Naive thymus-derived CD4-positive, alpha-beta T cell (primary cell): ENCODE results near the gene NME7. TPM values are rescaled to one million over a fixed set of nuclear protein-coding genes. Genes with fewer than 3 reads are reported as not detected.
"Not testable (repeated sequence)": the region's sequence is repeated elsewhere in the genome, so short reads cannot be mapped to it uniquely, and the experiment has no call there.

Source experiments
- ATAC-seq: fragments of 150-1000 bp; cut with Tn5 transposase; 2 replicates; pipeline ENCODE4 v1.10.0; 2021; ENCODE audit warnings: mild to moderate bottlenecking, moderate library complexity
- CTCF ChIA-PET: fragments of 350-600 bp; sonication (Branson Sonifier 250); formaldehyde crosslinking; loops from one replicate; lab custom pipeline; 2021; ENCODE audit warnings: antibody characterized with exemption; lab: Charles Lee
- POLR2A ChIA-PET: fragments of 350-600 bp; sonication (Branson Sonifier 250); formaldehyde crosslinking; loops from one replicate; lab custom pipeline; 2021; ENCODE audit warnings: antibody characterized with exemption, inconsistent platforms; lab: Charles Lee
- DNase-seq, 9 donors: peaks; one replicate each; pipeline versions ENCODE4 v3.0.0 to v3.0.0-alpha.2; 2020 to 2022; ENCODE audit warnings: mixed read lengths in 1 of 9
- H3K27ac ChIP-seq: one replicate; pipeline ENCODE4 v1.7.0; 2013; ENCODE audit warnings: mild to moderate bottlenecking, low read depth, low read length, moderate library complexity
- H3K27me3 ChIP-seq, 2 donors: one replicate each; pipeline ENCODE4 v1.7.0; 2013; ENCODE audit warnings: low read length in 2 of 2, mild to moderate bottlenecking in 2 of 2, moderate library complexity in 2 of 2; ENCODE audit not compliant: control insufficient read depth in 2 of 2, insufficient read depth in 2 of 2
- H3K36me3 ChIP-seq, 3 experiments: 1 replicate in 2 of 3; 2 replicates in 1 of 3; pipeline ENCODE4 v1.7.0; 2013; ENCODE audit warnings: low read length in 3 of 3, mild to moderate bottlenecking in 3 of 3, moderate library complexity in 1 of 3; ENCODE audit not compliant: insufficient read depth in 3 of 3, control insufficient read depth in 2 of 3
- H3K4me1 ChIP-seq, 2 donors: one replicate each; pipeline ENCODE4 v1.7.0; 2013; ENCODE audit warnings: low read length in 2 of 2, mild to moderate bottlenecking in 2 of 2, moderate library complexity in 1 of 2; ENCODE audit not compliant: control insufficient read depth in 2 of 2, insufficient read depth in 2 of 2
- H3K4me3 ChIP-seq: 2 replicates; pipeline ENCODE4 v1.7.0; 2013; ENCODE audit warnings: mild to moderate bottlenecking, low read length
- H3K9me3 ChIP-seq, 3 experiments: 1 replicate in 2 of 3; 2 replicates in 1 of 3; pipeline ENCODE4 v1.7.0; 2013; ENCODE audit warnings: low read length in 3 of 3; ENCODE audit not compliant: control insufficient read depth in 2 of 3
- H3K27ac Mint-ChIP-seq, 9 donors: one replicate each; pipeline ENCODE4 v1.8.0; 2020 to 2022; ENCODE audit warnings: mixed read lengths in 9 of 9, mild to moderate bottlenecking in 8 of 9, moderate library complexity in 5 of 9, inconsistent platforms in 2 of 9
- H3K27me3 Mint-ChIP-seq, 5 donors: one replicate each; pipeline ENCODE4 v1.8.0; 2021 to 2022; ENCODE audit warnings: mixed read lengths in 5 of 5, mild to moderate bottlenecking in 1 of 5
- H3K36me3 Mint-ChIP-seq, 5 donors: one replicate each; pipeline ENCODE4 v1.8.0; 2020 to 2022; ENCODE audit warnings: mixed read lengths in 5 of 5, mild to moderate bottlenecking in 3 of 5, inconsistent platforms in 1 of 5
- H3K4me1 Mint-ChIP-seq, 7 donors: one replicate each; pipeline ENCODE4 v1.8.0; 2020 to 2022; ENCODE audit warnings: mixed read lengths in 7 of 7, mild to moderate bottlenecking in 3 of 7, inconsistent platforms in 1 of 7
- H3K4me3 Mint-ChIP-seq, 10 donors: one replicate each; pipeline ENCODE4 v1.8.0; 2020 to 2022; ENCODE audit warnings: mild to moderate bottlenecking in 10 of 10, mixed read lengths in 10 of 10, moderate library complexity in 6 of 10, inconsistent platforms in 2 of 10
- H3K9me3 Mint-ChIP-seq, 11 donors: one replicate each; pipeline ENCODE4 v1.8.0; 2020 to 2022; ENCODE audit warnings: mixed read lengths in 11 of 11, mild to moderate bottlenecking in 4 of 11, inconsistent platforms in 1 of 11, moderate library complexity in 1 of 11
- intact Hi-C, 2 donors: fragments of 100-400 bp; cut with micrococcal nuclease; formaldehyde crosslinking; loops; one replicate each; pipeline ENCODE4 v1.15.1; 2023
- polyA plus RNA-seq, 2 donors: library from polyadenylated mRNA; unstranded; fragments of 300-500 nt; fragmentation: Illumina TruSeq; gene quantifications; one replicate each; pipeline ENCODE4 v1.2.3, GENCODE V29; 2021
- total RNA-seq, 6 experiments: library from RNA in 5 of 6; stranded (reverse) in 5 of 6; gene quantifications; 1 replicate in 5 of 6; 2 replicates in 1 of 6; pipeline ENCODE4 v1.2.3 and lab custom pipeline; 2021 to 2026

Gene NME7
- total and polyA plus RNA-seq, 7 experiments from 2014 or later, result 8.6 to 18.6 (median 12.9) TPM

GRCh38 chr1:169125597-169125996 lies 242.0 kb downstream of the NME7 start:
- H3K4me1 Mint-ChIP-seq, H3K27me3 Mint-ChIP-seq, H3K36me3 ChIP-seq, intact Hi-C loops, CTCF ChIA-PET, H3K27ac ChIP-seq, H3K9me3 ChIP-seq, ATAC-seq, H3K4me1 ChIP-seq, H3K4me3 ChIP-seq, H3K4me3 Mint-ChIP-seq, H3K27ac Mint-ChIP-seq, H3K9me3 Mint-ChIP-seq, POLR2A ChIA-PET, H3K27me3 ChIP-seq, DNase-seq: not testable (repeated sequence)
- H3K36me3 Mint-ChIP-seq, result peaks cover 0 to 29% (median 3%) of the 10 kb centered on the region in 5 donors

- ATAC-seq, result no peak
- Histone ChIP-seq H3K9me3 (no peaks in the 10 kb centered on the region), H3K4me1 (no peaks in the 10 kb centered on the region), H3K27me3 (peaks cover 0 to 2% of the 10 kb centered on the region in 2 donors), H3K36me3 (no peaks in the 10 kb centered on the region), H3K4me3 (no peak overlapping the region), H3K27ac (no peak overlapping the region)
- CTCF ChIA-PET, result no interaction called here
- no peak overlapping the region for H3K4me3 Mint-ChIP-seq
- H3K9me3 Mint-ChIP-seq, result no peaks in the 10 kb centered on the region
- POLR2A ChIA-PET, result no interaction called here
- no peak overlapping the region for H3K27ac Mint-ChIP-seq
- intact Hi-C loops, result no loop called here
- H3K27me3 Mint-ChIP-seq, result no peaks in the 10 kb centered on the region
- no peak for DNase-seq
- H3K36me3 Mint-ChIP-seq, result peaks cover 0 to 26% (median 0%) of the 10 kb centered on the region in 5 donors
- H3K4me1 Mint-ChIP-seq, result peaks cover 0 to 2% (median 0%) of the 10 kb centered on the region in 7 donors
Observed at GRCh38 chr1:169124459-169124858, 243.1 kb downstream of the NME7 start.

GRCh38 chr1:169122976-169123375 lies 244.6 kb downstream of the NME7 start:
- ChIA-PET POLR2A (no interaction called here), CTCF (no interaction called here)
- no peak for DNase-seq
- Mint-ChIP-seq H3K27me3 (no peaks in the 10 kb centered on the region), H3K4me1 (peaks cover 0 to 2% (median 0%) of the 10 kb centered on the region in 7 donors), H3K4me3 (no peak overlapping the region), H3K9me3 (no peaks in the 10 kb centered on the region), H3K27ac (no peak overlapping the region), H3K36me3 (peaks cover 0 to 18% (median 0%) of the 10 kb centered on the region in 5 donors)
- H3K4me1 ChIP-seq, result no peaks in the 10 kb centered on the region
- no peaks in the 10 kb centered on the region for H3K36me3 ChIP-seq
- H3K9me3 ChIP-seq, result no peaks in the 10 kb centered on the region
- ATAC-seq, result no peak
- no peak overlapping the region for H3K4me3 ChIP-seq
- intact Hi-C loops, result no loop called here
- H3K27me3 ChIP-seq, result peaks cover 0 to 2% of the 10 kb centered on the region in 2 donors
- no peak overlapping the region for H3K27ac ChIP-seq

GRCh38 chr1:169121146-169121923 lies 246.3 kb downstream of the NME7 start:
- ATAC-seq, result no peak
- H3K27me3 Mint-ChIP-seq, result no peaks in the 10 kb centered on the region

GRCh38 chr1:169120066-169120465 lies 247.5 kb downstream of the NME7 start:
- Histone ChIP-seq H3K27me3 (no peaks in the 10 kb centered on the region), H3K36me3 (no peaks in the 10 kb centered on the region), H3K4me1 (no peaks in the 10 kb centered on the region), H3K27ac (no peak overlapping the region), H3K9me3 (no peaks in the 10 kb centered on the region), H3K4me3 (no peak overlapping the region)
- no peak for ATAC-seq
- peaks cover 0 to 9% (median 0%) of the 10 kb centered on the region in 7 donors for H3K4me1 Mint-ChIP-seq
- peaks cover 0 to 19% (median 0%) of the 10 kb centered on the region in 5 donors for H3K36me3 Mint-ChIP-seq
- no peak for DNase-seq
- no peaks in the 10 kb centered on the region for H3K27me3 Mint-ChIP-seq
- ChIA-PET CTCF (no interaction called here), POLR2A (interaction anchor here (0.6 kb wide), 1 partner anchor 30 kb away, joined by 3 read pairs; no protein-coding TSS in a partner anchor)
- H3K27ac Mint-ChIP-seq, result no peak overlapping the region
- H3K4me3 Mint-ChIP-seq, result no peak overlapping the region
- intact Hi-C loops, result no loop called here
- no peaks in the 10 kb centered on the region for H3K9me3 Mint-ChIP-seq

More at GRCh38 chr1:169121146-169121923, 246.3 kb downstream of the NME7 start:
- Mint-ChIP-seq H3K9me3 (no peaks in the 10 kb centered on the region), H3K4me1 (peaks cover 0 to 6% (median 0%) of the 10 kb centered on the region in 7 donors), H3K4me3 (no peak overlapping the region), H3K36me3 (peaks cover 0 to 20% (median 0%) of the 10 kb centered on the region in 5 donors), H3K27ac (no peak overlapping the region)
- CTCF ChIA-PET, result no interaction called here
- POLR2A ChIA-PET, result no interaction called here
- intact Hi-C loops, result no loop called here
- no peak overlapping the region for H3K4me3 ChIP-seq
- no peaks in the 10 kb centered on the region for H3K9me3 ChIP-seq
- no peaks in the 10 kb centered on the region for H3K36me3 ChIP-seq
- H3K27ac ChIP-seq, result no peak overlapping the region
- no peaks in the 10 kb centered on the region for H3K27me3 ChIP-seq
- H3K4me1 ChIP-seq, result no peaks in the 10 kb centered on the region
- DNase-seq, result no peak

- peaks cover 0 to 17% (median 0%) of the 10 kb centered on the region in 5 donors for H3K36me3 Mint-ChIP-seq
- Histone ChIP-seq H3K27ac (no peak overlapping the region), H3K9me3 (no peaks in the 10 kb centered on the region), H3K4me1 (no peaks in the 10 kb centered on the region), H3K4me3 (no peak overlapping the region), H3K27me3 (no peaks in the 10 kb centered on the region), H3K36me3 (no peaks in the 10 kb centered on the region)
- no peak overlapping the region for H3K4me3 Mint-ChIP-seq
- no peaks in the 10 kb centered on the region for H3K27me3 Mint-ChIP-seq
- no peaks in the 10 kb centered on the region for H3K9me3 Mint-ChIP-seq
- CTCF ChIA-PET, result no interaction called here
- peaks cover 0 to 9% (median 0%) of the 10 kb centered on the region in 7 donors for H3K4me1 Mint-ChIP-seq
- DNase-seq (no peak), ATAC-seq (no peak)
- POLR2A ChIA-PET, result no interaction called here
- H3K27ac Mint-ChIP-seq, result no peak overlapping the region
- intact Hi-C loops, result no loop called here
Observed at GRCh38 chr1:169119405-169119804, 248.2 kb downstream of the NME7 start.

- Mint-ChIP-seq H3K27me3 (no peaks in the 10 kb centered on the region), H3K36me3 (peaks cover 0 to 24% (median 5%) of the 10 kb centered on the region in 5 donors), H3K4me1 (peaks cover 0 to 9% (median 0%) of the 10 kb centered on the region in 7 donors), H3K27ac (no peak overlapping the region), H3K9me3 (no peaks in the 10 kb centered on the region), H3K4me3 (no peak overlapping the region)
- no peak for ATAC-seq
- Histone ChIP-seq H3K4me1 (no peaks in the 10 kb centered on the region), H3K4me3 (no peak overlapping the region), H3K27ac (no peak overlapping the region), H3K9me3 (no peaks in the 10 kb centered on the region), H3K27me3 (no peaks in the 10 kb centered on the region), H3K36me3 (no peaks in the 10 kb centered on the region)
- intact Hi-C loops, result no loop called here
- ChIA-PET CTCF (no interaction called here), POLR2A (no interaction called here)
- no peak for DNase-seq
Observed at GRCh38 chr1:169118227-169118626, 249.4 kb downstream of the NME7 start.
